NCI-H128 (cell line): ENCODE results near the gene LRP8.
"Not testable (repeated sequence)": the region's sequence is repeated elsewhere in the genome, so short reads cannot be mapped to it uniquely, and the experiment has no call there.

Source experiments
- DNase-seq: peaks from one replicate; lab custom pipeline; 2025; ENCODE audit not compliant: unreplicated experiment; lab: John Stamatoyannopoulos, UW

LRP8 gene

GRCh38 chr1:53285546-53285945, 42.3 kb downstream of the LRP8 start:
- DNase-seq, result no peak

DNA sequence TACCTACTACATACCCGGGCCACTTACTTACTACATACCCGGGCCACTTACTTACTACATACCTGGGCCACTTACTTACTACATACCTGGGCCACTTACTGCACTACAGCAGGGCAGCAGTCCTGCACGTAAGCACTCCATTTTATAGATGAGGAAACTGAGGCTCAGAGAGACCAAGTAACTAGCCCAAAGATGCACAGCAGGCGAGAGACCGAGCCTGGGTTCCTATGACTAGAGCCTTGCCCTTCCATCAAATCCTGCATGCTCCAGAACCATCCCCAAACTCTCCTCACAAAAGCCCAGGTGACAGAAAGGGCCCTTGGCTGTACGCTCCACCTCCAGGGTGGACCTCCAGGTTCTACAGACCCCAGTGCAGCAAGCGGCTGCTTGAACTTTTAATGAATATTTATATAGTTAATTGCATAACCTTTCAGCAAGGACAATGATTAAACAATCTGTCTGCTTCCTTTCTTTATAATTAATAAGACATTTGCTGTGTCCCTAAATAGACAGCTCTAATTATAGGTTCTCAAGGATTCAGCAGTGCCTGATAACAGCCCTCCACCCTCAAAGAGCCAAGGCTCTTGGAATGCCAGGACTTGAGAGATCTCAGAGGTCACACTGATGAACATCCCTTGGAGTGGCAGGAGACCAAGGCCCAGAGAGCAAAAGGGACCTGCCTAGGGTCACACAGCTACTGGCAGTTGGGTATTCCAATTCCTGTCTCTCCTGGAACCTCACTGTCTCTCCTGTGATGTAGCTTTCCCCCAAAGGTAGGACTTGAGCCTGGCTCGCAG, 43.4 kb downstream of the LRP8 start:
- DNase-seq, result no peak

DNA sequence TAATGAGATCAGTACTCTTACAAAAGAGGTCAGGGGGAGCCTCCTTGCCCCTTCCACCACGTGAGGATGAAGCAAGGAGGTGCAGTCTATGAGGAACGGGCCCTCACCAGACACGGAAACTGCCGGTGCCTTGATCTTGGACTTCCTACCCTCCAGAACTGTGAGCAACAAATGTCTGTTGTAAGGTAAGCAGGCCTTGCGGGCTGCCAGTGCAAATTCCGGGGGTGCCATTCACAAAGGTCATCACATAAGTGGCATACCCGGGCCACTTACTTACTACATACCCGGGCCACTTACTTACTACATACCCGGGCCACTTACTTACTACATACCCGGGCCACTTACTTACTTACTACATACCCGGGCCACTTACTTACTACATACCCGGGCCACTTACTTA, 44.7 kb downstream of the LRP8 start:
- DNase-seq, result not testable (repeated sequence)

DNA sequence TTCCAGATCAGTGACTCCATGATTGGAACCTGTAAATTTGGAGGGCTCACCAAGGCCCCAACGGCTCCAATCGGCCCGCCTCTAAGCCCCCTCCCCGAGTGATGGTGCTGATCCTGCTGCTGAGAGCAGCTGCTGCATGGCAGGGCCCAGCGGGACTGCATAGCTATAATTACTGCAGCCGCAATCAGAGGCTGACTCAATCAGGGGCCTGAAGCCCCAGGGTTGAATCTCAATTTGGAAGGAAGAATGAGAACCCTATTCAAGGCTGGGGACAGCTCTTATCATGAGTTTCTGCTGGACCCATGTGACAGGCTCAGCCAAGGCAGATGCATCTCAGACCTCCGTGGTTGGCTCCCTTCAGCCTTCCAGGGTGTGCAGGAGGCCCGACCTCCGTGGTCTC, 46.7 kb downstream of the LRP8 start:
- no peak for DNase-seq

DNA sequence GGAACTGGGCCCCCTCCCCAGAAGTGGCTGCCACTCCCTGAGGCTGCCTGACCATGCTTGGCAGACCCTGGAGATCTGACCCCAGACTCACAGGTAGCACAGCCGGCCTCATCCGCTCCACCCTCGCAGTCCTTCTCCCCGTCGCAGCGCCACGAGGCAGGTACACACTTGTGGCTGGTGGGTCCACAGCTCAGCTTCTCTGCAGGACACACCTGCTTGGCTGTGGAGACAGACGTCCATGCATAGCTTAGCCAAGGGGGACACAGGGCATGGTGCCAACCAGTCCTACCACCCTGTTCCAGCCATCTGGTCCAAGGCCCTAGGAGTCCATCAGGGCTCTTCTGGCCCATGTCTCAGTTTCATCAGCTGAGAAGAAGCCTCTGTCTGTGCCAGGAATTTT, 47.4 kb downstream of the LRP8 start:
- DNase-seq, result no peak

DNA sequence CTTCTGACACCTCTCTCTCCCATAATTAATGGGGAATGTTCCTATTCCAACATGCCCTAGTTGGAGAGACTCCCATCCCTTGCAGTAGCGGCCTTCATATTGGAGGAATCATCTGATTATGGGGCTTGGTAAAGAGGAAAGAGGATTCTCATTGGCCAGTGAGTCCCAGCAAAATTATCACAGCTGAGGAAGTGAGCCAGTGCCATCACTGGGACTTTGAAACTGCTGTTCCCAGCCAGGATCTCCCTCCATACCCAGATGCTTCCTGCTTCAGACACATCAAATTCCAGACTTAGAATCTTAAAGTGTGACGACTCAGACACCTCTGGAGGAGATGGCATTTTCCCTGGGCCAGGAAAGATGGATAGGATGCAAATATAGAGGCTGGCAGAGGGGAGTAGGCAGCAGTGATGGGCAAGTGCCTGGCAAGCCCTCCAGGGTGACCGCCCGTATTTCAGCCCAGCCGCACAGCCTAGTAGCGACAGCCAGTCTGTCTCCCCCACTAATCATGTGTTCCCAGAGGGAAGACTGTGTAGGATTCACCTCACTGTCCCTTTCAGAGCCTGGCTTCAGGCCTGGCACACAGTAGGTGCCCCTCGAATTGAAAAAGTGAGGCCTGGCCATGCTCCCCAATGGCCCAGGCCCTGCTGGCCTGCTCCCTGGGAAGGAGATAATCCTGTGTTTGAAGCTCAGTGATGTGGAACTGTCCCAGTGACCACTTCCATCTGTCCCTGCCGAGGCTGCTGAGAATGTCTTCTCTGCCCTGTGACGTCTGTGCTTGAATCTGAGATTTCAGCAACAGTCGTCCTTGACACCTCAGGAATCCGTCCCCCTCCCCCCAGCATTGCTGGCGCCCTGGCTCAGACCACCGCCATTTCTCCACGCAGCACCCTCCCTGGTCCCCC, 48.3 kb downstream of the LRP8 start:
- no peak for DNase-seq

DNA sequence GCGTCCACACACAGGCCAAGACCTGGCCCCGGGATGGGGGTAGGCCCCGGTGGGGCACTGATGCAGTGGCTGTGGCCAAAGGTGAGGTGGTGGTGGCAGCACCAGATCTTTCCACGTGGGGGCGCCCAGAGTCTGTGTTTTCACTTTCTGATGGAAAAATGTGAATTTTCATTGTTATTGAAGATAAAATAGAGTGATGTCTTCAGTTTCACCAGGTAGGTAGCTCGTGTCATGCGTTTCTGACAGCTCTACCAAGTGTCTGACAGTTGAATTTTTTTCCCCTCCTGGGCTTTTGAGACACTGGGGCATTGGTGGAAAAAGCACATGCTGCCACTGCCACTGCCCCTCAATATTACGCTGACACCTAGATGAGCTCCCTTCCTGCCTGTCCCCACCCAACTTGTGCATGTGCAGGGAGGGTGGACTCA, 49.6 kb downstream of the LRP8 start:
- no peak for DNase-seq

GRCh38 chr1:53277326-53277725, 50.5 kb downstream of the LRP8 start:
- DNase-seq, result no peak

GRCh38 chr1:53276902-53277281, 51.0 kb downstream of the LRP8 start:
- DNase-seq, result no peak

GRCh38 chr1:53276153-53276901, 51.5 kb downstream of the LRP8 start:
- no peak for DNase-seq

DNA sequence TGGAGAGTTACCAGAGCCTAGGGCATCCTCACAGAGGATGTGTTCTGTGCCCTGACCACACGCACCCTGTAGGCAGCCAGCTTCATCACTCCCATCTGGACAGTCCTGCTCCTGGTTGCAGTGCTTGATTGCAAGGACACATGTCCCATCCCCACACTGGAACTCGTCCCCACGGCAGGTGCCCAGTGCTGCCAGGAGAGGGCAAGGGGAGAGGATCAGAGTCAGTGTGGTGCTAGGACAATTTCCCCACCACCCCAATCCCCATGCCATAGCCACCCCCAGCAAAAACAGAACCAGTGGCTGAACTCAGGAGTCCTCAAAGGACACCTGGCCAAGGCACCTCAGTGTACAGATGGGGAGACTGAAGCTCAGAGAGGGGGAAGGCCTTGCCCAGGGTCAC, 52.3 kb downstream of the LRP8 start:
- DNase-seq, result no peak

DNA sequence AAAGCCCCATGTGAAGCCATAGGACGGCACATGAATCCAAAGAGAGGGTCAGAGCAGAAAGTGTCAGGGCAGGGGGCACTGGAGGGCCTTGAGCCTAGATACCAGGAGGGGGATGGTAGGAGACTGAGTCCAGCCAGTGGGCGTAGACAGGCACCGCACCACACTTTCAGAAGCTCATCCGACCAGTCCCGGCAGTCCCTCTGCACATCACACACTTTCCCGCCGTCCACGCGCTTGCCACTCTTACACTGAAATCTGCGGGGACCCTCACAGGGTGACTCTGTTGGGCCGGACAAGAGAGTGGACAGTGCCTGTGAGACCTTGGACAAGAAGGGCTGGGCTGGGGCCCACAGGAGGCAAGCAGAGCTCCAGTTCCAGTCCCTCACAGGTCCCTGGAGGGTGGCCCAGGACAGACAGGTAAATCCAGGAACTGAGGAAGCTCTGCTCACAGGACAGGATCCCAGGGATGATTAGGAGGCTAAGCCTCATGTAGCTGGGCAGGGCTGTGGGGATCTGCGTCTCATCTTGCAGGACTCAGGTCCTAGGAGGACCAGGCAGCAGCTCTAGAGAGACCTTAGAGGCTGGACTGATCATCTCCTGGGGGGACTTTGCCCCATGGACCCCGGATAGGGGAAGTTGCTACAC, 53.2 kb downstream of the LRP8 start:
- no peak for DNase-seq

DNA sequence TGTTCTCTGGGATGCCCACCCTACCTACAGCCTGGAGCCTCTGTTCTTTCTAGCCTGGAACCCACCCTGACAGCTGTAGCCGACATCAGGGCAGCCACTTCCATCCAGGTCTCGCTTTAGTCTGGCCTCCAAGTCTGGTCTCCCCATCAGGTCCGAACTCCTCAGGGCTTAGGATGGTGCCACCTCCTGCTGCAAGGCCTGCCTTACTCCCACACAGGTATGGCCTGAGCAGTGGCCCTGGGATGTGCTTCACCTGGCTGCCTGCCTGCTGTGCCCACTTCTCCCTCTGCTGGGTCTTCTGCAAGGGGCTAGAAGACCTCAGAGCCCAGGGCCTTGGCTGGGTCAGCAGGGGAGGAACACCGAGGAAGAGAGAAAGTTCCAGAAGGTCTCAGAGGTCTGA, 53.8 kb downstream of the LRP8 start:
- DNase-seq, result no peak

GRCh38 chr1:53273526-53273925, 54.3 kb downstream of the LRP8 start:
- no peak for DNase-seq

DNA sequence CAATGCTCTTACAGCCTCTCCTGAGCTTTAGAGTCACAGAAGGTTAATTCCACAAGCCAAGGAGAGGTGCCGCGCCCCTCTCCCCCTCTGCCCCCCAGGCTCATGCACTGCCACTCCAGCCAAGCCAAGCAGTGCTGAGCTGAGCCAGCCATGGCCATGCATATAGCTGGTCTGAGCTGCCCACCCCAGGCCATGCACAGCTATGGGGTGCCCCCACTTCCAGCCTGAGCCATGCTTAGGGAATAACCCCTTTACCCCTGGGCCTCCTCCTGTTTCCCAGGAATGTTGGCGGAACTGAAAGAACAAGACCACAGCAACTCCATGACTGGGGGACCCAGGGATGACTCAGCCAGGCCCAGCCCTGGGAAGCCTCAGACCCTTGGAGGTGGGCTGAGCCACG, 55.5 kb downstream of the LRP8 start:
- no peak for DNase-seq

GRCh38 chr1:53271446-53272090, 56.3 kb downstream of the LRP8 start:
- no peak for DNase-seq

GRCh38 chr1:53270873-53271272, 57.0 kb downstream of the LRP8 start:
- no peak for DNase-seq

- DNase-seq, result no peak
Measured at GRCh38 chr1:53270107-53270506, 57.8 kb downstream of the LRP8 start.

DNA sequence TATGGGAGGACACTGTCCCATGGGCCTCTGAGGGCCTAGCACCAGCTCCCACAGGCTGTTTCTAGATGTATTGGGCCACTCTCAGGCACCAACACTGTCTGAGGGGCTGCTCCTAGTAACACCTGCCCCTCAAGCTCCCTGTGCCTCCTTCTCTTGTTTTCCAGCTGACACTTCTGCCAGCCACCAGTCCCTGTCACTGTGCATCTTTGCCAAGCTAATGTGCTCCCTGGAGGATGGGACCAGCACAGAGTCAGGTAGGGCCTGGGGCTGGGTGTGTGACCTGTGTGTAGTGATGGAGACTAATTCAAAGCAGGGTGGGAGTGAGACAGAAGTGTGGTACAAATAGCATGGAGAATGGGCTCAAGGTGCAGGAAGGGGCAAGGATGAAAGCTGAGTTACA, 60.1 kb downstream of the LRP8 start:
- DNase-seq, result no peak

DNA sequence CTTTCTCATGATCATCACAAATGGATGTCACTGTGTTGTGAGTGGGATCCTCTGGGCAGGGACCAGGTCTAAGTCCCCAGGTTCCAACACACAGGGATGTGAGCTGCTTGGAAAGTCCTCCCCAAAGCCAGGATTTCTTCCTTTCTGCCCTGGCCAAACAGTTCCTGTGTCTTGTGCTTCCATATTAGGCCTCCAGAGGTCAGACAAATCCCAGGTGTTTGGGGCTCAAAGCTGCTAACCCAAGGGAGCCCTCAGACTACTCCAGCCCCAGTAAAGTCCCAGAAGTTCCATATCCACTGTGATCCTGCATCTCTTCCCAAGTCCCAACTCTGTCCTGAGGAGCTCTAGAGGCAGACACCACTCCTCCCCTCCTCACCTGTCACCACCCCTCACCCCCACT, 61.8 kb downstream of the LRP8 start:
- DNase-seq, result no peak

DNA sequence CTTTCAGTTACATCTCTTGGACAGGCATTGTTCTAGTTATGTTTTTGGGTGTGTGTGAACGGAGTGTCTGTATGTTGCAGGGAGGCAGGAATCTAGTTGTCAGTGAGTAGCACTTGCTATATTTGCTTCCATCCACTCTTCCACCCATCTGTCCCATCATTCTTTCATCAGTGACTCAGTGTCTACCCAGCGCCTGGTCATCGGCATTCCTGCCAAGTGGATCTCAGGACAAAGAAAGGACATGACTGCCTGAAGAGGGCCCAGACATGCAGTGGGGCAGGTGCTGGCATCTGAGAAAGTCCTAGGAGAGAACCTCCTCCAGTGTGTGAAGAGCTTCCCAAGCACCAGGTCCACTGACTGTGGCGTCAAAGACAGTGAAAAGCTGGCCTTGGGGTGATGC, 62.3 kb downstream of the LRP8 start:
- DNase-seq, result no peak
